ENCODE measurements around the gene MUC13.

DNA sequence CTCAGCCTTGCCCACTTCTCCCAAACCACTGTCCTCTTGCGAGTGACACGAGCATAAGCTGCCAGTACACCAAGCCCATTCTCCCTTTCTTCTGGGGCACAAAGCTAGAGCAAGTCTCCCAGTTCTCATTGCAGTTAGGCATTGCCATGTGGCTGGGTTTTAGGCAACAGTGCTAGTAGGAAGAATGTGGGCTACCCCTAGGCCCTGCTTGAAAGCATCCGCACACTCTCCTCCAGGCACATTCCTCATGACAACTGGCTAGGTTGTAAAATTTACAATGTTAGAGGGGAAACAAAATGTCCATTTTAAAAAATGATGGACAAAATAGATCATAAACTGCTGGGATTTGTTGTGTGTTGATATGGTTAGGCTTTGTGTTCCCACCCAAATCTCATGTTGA lies 67.0 kb downstream of the MUC13 start:
- TF ChIP-seq, protein P1, sequence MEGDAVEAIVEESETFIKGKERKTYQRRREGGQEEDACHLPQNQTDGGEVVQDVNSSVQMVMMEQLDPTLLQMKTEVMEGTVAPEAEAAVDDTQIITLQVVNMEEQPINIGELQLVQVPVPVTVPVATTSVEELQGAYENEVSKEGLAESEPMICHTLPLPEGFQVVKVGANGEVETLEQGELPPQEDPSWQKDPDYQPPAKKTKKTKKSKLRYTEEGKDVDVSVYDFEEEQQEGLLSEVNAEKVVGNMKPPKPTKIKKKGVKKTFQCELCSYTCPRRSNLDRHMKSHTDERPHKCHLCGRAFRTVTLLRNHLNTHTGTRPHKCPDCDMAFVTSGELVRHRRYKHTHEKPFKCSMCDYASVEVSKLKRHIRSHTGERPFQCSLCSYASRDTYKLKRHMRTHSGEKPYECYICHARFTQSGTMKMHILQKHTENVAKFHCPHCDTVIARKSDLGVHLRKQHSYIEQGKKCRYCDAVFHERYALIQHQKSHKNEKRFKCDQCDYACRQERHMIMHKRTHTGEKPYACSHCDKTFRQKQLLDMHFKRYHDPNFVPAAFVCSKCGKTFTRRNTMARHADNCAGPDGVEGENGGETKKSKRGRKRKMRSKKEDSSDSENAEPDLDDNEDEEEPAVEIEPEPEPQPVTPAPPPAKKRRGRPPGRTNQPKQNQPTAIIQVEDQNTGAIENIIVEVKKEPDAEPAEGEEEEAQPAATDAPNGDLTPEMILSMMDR (IDR thresholded peaks at IDR 0.05; ENCODE audit: poor library complexity), result no peak
- no peak for TF ChIP-seq EZH2 (IDR thresholded peaks at IDR 0.05; ENCODE audit: borderline replicate concordance)
- TF ChIP-seq EZH2phosphoT487 (IDR thresholded peaks at IDR 0.05; ENCODE audit: low read depth, severe bottlenecking, unreplicated experiment), result no peak

All from hepatocyte (in vitro differentiated cells).